Activated T-cell treated with anti-CD3 and anti-CD28 coated beads, Interleukin-2, amount 50 U/mL, for 24 hours (primary cell): ENCODE results near the gene GNAI1.

ENCODE experiments used
- DNase-seq: peaks from one replicate; pipeline ENCODE4 v3.0.0-alpha.2; 2020
- H3K27ac Mint-ChIP-seq: 2 replicates; pipeline ENCODE4 v1.8.0; 2020; ENCODE audit warnings: mild to moderate bottlenecking, mixed read lengths
- H3K27me3 Mint-ChIP-seq: 2 replicates; pipeline ENCODE4 v1.8.0; 2020; ENCODE audit warnings: mixed read lengths
- H3K36me3 Mint-ChIP-seq: 2 replicates; pipeline ENCODE4 v1.8.0; 2020; ENCODE audit warnings: low read depth, mixed read lengths
- H3K4me1 Mint-ChIP-seq: 2 replicates; pipeline ENCODE4 v1.8.0; 2020; ENCODE audit warnings: low read depth, mixed read lengths
- H3K4me3 Mint-ChIP-seq: 2 replicates; pipeline ENCODE4 v1.8.0; 2020; ENCODE audit warnings: mild to moderate bottlenecking, moderate library complexity, mixed read lengths
- H3K9me3 Mint-ChIP-seq: 2 replicates; pipeline ENCODE4 v1.8.0; 2020; ENCODE audit warnings: mixed read lengths

GNAI1 gene

DNA sequence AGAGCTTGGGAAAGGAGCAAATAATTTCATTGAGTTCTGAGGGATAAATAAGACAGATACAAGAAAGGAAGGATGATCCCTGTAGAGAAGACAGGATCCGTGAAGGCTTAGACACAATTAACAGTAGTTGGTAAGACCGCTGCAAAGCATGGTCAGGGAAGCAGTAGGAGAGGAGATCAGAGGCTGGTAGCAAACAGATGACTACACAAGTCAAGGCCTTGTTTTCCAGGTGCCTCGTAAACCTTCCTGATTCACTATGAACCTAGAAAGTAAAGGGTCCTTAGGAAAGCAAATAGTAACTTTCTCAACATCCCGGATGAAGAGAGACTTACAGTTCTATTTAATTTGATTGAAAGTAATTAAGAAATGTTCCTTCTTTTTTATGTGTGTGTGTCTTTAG is 118.6 kb downstream of the GNAI1 start:
- DNase-seq, result no peak
- no peaks in the 10 kb centered on the region for H3K36me3 Mint-ChIP-seq
- peaks cover 5% of the 10 kb centered on the region for H3K4me1 Mint-ChIP-seq
- no peak overlapping the region for H3K4me3 Mint-ChIP-seq
- H3K27me3 Mint-ChIP-seq, result no peaks in the 10 kb centered on the region
- H3K9me3 Mint-ChIP-seq, result no peaks in the 10 kb centered on the region
- H3K27ac Mint-ChIP-seq, result no peak overlapping the region

DNA sequence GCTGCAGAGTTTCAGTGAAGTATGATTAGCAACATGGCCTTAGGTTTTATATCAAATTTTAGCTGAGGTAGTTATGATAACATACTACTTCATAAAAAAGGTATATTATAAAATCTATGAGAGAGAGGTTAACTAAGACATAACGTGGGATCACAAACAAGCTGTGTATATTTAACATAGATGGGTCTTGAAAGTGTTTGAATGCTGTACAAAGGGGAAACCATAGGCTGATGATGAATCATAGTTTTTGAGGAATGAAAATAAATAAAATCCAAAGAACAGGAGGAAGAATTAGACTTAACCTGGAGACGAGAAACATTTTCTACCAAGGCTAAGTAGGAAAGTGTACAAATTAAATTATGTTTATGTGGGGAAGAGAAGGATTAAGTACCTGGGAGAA is 119.0 kb downstream of the GNAI1 start:
- DNase-seq, result no peak
- H3K9me3 Mint-ChIP-seq, result no peaks in the 10 kb centered on the region
- no peaks in the 10 kb centered on the region for H3K36me3 Mint-ChIP-seq

DNA sequence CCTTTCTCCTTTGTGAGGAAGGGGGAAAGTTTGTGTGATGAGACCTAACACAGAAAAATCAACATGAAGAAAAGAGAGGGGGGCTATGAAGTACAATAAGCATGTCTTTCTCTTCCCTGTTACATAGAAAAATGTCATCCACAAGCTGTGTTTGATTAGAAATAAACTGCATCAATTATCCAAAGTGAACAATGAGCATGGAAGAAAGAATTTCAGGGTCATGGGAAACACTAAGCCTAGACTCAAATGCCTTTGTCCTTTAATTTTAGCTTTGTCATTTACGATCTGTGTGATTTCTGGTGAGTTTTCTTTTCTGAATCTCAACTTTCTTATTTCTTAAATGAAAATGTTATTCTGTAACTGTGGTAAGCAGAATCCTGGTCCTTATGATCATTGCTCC is 121.0 kb downstream of the GNAI1 start:
- Mint-ChIP-seq H3K9me3 (no peaks in the 10 kb centered on the region), H3K27ac (no peak overlapping the region), H3K36me3 (no peaks in the 10 kb centered on the region), H3K27me3 (no peaks in the 10 kb centered on the region), H3K4me1 (no peaks in the 10 kb centered on the region), H3K4me3 (no peak overlapping the region)
- no peak for DNase-seq

More for the DNA sequence above, 119.0 kb downstream of the GNAI1 start:
- no peaks in the 10 kb centered on the region for H3K27me3 Mint-ChIP-seq
- H3K4me3 Mint-ChIP-seq, result no peak overlapping the region
- no peak overlapping the region for H3K27ac Mint-ChIP-seq
- H3K4me1 Mint-ChIP-seq, result peaks cover 5% of the 10 kb centered on the region

DNA sequence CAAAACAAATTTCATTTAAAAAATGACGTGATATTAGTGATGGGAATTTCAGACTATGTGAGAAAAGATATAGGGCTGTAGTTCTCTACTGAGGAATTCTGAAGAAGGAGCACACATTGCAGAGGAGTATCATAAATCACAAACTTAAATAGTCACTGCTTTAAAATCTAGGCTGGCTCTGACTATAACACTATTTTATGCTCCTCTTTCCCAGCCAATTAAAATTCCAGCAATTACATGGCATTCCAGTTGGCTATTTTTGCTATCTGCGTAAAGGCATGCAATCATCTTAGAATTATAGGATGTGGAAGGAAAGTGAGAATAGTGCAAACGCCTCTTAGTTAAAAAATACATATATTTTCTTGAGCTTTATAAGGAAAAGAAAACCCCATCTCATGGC is 123.1 kb downstream of the GNAI1 start:
- no peaks in the 10 kb centered on the region for H3K36me3 Mint-ChIP-seq
- no peaks in the 10 kb centered on the region for H3K27me3 Mint-ChIP-seq
- no peaks in the 10 kb centered on the region for H3K9me3 Mint-ChIP-seq
- H3K27ac Mint-ChIP-seq, result no peak overlapping the region
- no peak overlapping the region for H3K4me3 Mint-ChIP-seq
- no peaks in the 10 kb centered on the region for H3K4me1 Mint-ChIP-seq
- DNase-seq, result no peak

GRCh38 chr7:80260606-80261005 is 126.0 kb downstream of the GNAI1 start:
- Mint-ChIP-seq H3K9me3 (no peaks in the 10 kb centered on the region), H3K4me1 (peaks cover 2% of the 10 kb centered on the region)

GRCh38 chr7:80263333-80263732 is 128.7 kb downstream of the GNAI1 start:
- peaks cover 2% of the 10 kb centered on the region for H3K4me1 Mint-ChIP-seq
- no peak overlapping the region for H3K4me3 Mint-ChIP-seq
- no peak for DNase-seq
- H3K36me3 Mint-ChIP-seq, result no peaks in the 10 kb centered on the region
- no peaks in the 10 kb centered on the region for H3K27me3 Mint-ChIP-seq
- no peak overlapping the region for H3K27ac Mint-ChIP-seq
- H3K9me3 Mint-ChIP-seq, result no peaks in the 10 kb centered on the region

More at GRCh38 chr7:80260606-80261005, 126.0 kb downstream of the GNAI1 start:
- no peaks in the 10 kb centered on the region for H3K27me3 Mint-ChIP-seq
- H3K4me3 Mint-ChIP-seq, result no peak overlapping the region
- no peak for DNase-seq
- H3K27ac Mint-ChIP-seq, result no peak overlapping the region
- no peaks in the 10 kb centered on the region for H3K36me3 Mint-ChIP-seq

DNA sequence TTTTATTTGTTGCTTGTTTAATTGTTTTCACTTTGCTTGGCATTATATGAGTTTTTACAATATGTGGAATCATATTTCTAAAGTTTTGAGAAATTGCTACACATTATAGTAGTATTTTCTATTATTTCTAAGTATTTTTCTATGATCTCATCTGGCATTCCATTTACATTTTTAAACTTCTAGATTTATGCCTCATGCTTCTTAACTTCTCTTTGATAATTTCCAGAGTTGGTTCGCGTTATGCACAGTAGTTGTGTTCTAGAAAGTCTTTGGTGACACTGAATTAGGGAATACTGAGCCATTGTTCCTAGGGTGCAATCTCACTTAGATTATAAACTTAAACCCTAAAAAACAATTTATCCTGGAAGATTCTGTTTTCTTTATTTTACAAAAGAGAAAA is 129.2 kb downstream of the GNAI1 start:
- no peaks in the 10 kb centered on the region for H3K27me3 Mint-ChIP-seq
- H3K4me3 Mint-ChIP-seq, result no peak overlapping the region
- H3K9me3 Mint-ChIP-seq, result no peaks in the 10 kb centered on the region
- no peak overlapping the region for H3K27ac Mint-ChIP-seq
- peaks cover 2% of the 10 kb centered on the region for H3K4me1 Mint-ChIP-seq
- no peaks in the 10 kb centered on the region for H3K36me3 Mint-ChIP-seq
- no peak for DNase-seq

GRCh38 chr7:80264769-80265495 is 130.3 kb downstream of the GNAI1 start:
- H3K4me3 Mint-ChIP-seq, result no peak overlapping the region
- DNase-seq, result no peak
- H3K4me1 Mint-ChIP-seq, result peaks cover 2% of the 10 kb centered on the region

DNA sequence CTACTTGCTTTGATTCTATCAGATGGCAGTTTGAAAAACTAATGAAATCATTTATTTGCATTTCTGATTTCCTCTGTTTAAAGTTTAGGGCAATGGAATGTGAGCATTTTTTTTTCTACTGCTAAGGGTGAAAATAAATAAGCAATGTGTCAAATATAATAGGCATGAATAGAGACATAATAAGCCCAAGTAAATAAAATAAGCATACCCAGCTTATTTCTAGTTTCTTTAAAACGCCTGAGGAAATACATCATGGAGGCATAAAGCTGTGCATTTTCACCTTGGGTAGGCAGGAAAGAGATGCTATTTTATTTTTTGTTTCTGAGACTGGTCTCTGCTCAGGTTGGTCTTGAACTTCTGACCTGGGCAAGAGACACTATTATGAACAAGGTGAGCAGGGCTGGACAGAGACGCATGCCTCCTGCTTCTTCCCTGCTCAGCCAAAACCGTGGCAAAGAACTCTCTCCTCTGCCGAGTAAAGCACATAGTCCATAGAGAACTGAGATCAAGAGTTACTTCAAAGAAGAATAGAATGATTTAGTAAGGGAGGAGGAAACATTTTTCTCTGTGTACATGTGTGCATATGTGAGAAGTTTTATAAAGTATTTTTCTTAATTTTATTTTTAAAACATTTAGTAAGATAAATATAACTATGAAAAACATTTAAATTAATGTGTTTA is 138.1 kb downstream of the GNAI1 start:
- no peaks in the 10 kb centered on the region for H3K9me3 Mint-ChIP-seq

More at GRCh38 chr7:80264769-80265495, 130.3 kb downstream of the GNAI1 start:
- Mint-ChIP-seq H3K36me3 (no peaks in the 10 kb centered on the region), H3K27ac (no peak overlapping the region), H3K9me3 (no peaks in the 10 kb centered on the region), H3K27me3 (no peaks in the 10 kb centered on the region)

GRCh38 chr7:80273327-80273726 is 138.7 kb downstream of the GNAI1 start:
- H3K9me3 Mint-ChIP-seq, result no peaks in the 10 kb centered on the region
- no peak overlapping the region for H3K4me3 Mint-ChIP-seq
- H3K4me1 Mint-ChIP-seq, result no peaks in the 10 kb centered on the region
- no peak for DNase-seq
- H3K27me3 Mint-ChIP-seq, result no peaks in the 10 kb centered on the region
- H3K27ac Mint-ChIP-seq, result no peak overlapping the region
- H3K36me3 Mint-ChIP-seq, result no peaks in the 10 kb centered on the region

More for the DNA sequence above, 138.1 kb downstream of the GNAI1 start:
- DNase-seq, result no peak
- no peaks in the 10 kb centered on the region for H3K4me1 Mint-ChIP-seq
- no peak overlapping the region for H3K27ac Mint-ChIP-seq
- H3K4me3 Mint-ChIP-seq, result no peak overlapping the region
- no peaks in the 10 kb centered on the region for H3K36me3 Mint-ChIP-seq
- no peaks in the 10 kb centered on the region for H3K27me3 Mint-ChIP-seq

- H3K27ac Mint-ChIP-seq, result no peak overlapping the region
Observed at GRCh38 chr7:80275192-80275605, 140.6 kb downstream of the GNAI1 start.

More at GRCh38 chr7:80275192-80275605, 140.6 kb downstream of the GNAI1 start:
- no peak for DNase-seq
- Mint-ChIP-seq H3K4me1 (no peaks in the 10 kb centered on the region), H3K4me3 (no peak overlapping the region), H3K9me3 (no peaks in the 10 kb centered on the region), H3K36me3 (no peaks in the 10 kb centered on the region), H3K27me3 (no peaks in the 10 kb centered on the region)
